GM18909 (cell line): ENCODE results near the gene MAOB.
"Not testable (repeated sequence)": the region's sequence is repeated elsewhere in the genome, so short reads cannot be mapped to it uniquely, and the experiment has no call there.

Experiments used
- ATAC-seq: cut with Tn5 transposase; IDR thresholded peaks from one replicate; pipeline ENCODE4 v1.9.1; 2021; ENCODE audit warnings: mild to moderate bottlenecking; ENCODE audit not compliant: unreplicated experiment, poor library complexity

MAOB gene

DNA sequence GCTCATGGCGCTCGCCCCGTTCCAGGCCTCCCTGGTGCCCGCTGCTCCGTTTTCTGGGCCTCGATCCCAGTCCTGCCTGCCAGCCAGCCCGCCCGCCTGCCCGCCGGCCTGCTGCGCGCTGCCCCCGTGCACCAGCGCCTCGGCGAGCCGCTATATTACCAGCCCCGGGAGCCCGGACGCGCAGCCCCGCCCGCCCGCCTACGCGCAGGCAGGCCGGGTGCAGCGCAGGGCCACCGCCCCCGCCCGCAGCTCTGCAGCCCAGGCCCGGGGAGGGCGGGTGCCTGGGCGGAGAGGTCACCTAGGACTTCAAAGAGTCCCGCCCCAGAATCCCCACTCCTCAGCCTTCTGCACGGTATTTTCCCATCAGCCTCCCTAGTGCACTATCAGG, at the start of gene MAOB:
TSS of gene MAOB (minus strand) at position 157 of the 388 bp plus-strand sequence. CDS start at position 6, 151 bp downstream.
- ATAC-seq = no peak

DNA sequence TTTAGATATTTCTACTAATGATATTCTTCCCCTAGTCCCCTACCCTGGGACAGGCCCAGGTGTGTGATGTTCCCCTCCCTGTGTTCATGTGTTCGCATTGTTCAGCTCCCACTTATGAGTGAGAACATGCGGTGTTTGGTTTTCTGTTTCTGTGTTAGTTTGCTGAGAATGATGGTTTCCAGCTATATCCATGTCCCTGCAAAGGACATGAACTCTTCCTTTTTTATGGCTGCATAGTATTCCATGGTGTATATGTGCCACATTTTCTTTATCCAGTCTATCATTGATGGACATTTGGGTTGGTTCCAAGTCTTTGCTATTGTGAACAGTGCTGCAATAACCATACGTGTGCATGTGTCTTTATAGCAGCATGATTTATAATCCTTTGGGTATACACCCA, 39.8 kb upstream of the MAOB start:
- ATAC-seq = not testable (repeated sequence)

DNA sequence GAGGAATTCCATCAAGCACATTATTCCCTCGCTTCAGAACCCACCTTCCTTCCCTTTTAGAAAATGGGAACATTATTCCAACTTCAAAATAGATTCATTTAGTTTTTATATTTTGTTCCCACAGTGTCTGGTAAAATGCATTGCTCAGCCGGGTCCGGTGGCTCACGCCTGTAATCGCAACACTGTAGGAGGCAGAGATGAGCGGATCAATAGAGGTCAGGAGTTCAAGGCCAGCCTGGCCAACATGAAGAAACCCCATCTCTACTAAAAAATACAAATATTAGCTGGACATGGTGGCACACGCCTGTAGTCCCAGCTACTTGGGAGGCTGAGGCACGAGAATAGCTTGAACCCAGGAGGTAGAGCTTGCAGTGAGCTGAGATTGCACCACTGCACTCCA, 28.5 kb upstream of the MAOB start:
- not testable (repeated sequence) for ATAC-seq

DNA sequence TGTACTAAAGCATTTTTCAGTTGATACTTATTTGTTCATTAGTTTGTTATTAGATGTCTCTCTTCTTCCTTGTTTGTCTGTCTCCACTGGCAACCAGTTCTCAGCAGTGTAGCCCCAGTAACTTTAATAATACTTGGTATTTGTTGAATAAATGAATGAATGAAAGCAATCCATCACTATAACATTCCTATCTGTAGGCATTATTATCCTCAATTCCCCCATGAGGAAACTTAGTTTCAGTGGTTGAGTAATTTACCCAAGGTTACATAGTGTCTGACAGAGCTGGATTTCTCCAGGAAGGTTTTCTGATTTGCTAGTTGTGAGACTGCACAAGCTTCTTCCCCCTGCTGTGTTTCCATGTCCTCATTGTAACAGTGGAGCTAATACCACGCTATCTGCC, 27.8 kb upstream of the MAOB start:
- no peak for ATAC-seq

DNA sequence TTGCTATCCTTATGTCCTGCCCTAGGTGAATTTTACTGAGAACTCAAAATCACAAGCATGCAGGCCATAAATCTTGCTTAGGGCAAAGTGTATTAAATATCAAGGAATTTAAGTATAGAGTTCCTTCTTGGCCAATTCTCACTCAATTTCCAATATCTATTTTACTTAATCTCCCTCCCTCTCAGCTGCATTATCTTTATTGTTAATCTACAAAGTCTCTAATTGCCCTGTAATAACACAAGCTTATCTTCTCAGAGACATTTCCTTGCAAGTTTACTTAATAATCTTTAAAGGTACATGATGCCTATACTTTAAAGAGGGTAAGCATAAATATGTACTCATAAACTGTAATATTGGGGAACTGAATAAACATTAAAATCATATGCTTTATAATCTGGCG, 26.9 kb upstream of the MAOB start:
- ATAC-seq = no peak

DNA sequence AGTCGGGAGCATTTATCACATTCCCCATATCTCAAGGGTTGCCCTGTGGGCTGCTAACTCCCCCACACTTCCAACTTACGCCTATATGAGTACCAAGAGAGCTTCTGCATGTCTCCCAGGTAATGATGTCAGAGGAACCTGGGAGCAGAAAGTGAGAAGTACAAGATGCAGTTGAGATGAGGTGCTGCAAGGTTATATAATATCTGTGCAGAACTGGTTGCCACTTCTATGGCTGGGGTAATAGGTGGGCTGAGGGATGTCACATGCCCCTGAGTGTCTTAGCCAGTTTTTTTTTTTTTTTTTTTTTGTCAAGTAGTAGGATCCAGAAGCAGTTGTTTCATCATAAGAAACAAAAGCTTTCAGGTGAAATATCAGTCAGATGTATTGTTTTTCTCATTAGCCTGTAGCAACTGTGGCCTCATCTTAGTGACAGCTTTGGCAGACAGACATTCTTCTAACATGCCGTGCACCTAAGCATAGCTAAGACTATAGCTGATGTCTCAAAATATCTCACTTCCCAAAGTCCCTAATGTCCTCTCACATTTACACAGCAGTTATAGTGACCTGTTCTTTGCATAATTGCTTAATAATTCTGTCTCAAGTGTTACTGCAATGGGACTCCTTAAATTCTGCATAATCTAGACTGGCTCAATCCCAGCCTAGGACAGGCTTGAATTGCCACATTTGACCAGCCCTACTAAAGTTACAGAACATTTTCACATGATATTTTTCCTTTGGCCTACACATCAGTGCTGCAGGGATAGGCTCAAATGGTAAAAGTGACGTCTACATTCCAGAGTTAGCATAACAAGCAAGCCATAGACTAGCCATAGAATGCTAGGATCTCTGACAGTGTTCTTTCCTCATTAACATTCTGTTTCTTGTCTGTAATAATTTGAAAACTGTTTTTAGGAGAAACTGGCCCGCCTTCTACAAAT, 17.9 kb upstream of the MAOB start:
- no peak for ATAC-seq

DNA sequence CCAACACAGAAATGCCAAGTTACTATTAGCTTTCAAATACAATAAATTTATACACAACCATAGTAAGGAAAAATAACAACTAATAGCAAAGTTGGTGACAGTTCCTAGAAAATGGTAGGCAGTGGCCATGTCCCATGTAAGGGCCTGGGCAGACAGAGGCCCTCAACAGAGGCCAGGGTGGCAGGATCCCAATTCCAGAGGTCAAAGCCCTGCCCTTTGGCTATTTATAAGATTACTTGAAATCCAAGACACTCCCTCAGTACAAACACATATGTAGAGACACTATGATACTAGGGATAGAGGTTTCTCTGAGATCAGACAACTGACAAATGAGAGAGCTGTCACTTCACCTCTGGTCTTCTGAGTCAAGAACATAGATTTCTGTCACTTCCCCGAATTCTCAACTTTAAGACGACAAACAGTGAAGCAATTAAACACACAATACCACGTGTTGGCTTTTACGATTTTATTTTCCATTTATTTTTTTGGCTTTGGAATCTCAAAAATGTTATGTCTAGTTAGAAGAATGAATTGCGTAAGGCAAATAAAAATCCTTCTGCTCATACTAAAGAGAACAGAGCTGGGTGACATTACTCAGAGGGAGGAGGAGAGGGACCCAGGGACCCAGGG, 16.3 kb upstream of the MAOB start:
- ATAC-seq = no peak

DNA sequence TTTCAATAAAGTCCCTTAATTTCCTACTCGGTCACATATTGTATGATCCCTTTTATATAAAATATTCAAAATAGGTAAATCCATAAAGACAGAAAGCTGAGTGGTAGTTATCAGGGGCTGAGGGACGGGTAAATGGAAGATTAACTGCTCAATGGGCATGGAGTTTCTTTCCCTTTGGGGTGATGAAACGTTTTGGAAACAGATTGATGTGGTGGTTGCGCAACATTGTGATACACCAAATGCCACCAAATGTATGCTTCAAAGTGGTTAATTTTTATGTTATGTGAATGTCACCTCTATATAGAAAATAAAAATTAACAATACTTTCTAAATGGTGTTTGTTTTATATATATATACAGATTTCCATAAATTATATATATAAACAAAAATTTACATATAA, 15.0 kb upstream of the MAOB start:
- ATAC-seq = no peak

DNA sequence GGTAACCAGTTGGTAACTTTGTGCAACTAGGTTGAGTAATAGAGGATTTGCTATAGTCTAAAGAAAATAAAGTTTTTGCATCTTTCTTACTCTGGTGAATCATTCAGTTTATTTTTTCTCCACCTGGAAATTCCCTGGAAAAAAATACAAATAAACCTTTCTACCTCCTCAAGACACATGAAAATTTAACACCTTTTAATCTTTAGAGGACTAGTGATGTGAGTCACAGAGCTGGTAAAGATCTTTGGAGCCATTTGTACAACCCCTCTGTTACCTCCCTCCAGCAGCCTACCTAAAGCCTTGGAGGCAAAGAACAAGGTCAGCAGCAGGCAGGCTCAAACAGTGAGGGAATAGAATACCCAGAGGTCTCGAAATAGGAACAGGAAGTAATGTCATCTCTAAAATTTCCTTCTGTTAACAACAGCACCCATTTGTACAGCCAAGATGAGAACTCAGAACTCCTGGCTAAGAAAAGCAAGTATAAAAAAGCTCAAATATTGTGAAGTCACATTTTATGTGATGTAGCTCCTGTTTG, 10.2 kb upstream of the MAOB start:
- no peak for ATAC-seq

DNA sequence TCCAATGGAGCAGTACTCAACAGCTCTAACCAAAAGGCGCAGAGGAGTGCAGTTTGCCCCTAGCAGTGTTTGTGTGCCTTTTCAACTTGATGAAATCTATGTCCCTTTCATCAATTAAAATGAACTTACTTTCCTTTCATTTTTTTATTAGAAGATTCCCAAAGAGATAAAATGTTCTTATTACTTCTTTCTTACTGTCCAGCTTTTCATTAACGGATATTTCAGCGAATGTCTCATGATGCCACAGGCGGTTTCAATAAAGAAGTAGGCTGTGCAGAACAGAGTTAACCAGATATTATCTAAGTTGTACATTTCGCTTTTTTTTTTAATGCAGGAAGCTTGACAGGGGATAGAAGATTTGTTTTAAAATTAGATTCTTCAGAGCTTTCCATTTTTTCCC, 3.4 kb upstream of the MAOB start:
- no peak for ATAC-seq

DNA sequence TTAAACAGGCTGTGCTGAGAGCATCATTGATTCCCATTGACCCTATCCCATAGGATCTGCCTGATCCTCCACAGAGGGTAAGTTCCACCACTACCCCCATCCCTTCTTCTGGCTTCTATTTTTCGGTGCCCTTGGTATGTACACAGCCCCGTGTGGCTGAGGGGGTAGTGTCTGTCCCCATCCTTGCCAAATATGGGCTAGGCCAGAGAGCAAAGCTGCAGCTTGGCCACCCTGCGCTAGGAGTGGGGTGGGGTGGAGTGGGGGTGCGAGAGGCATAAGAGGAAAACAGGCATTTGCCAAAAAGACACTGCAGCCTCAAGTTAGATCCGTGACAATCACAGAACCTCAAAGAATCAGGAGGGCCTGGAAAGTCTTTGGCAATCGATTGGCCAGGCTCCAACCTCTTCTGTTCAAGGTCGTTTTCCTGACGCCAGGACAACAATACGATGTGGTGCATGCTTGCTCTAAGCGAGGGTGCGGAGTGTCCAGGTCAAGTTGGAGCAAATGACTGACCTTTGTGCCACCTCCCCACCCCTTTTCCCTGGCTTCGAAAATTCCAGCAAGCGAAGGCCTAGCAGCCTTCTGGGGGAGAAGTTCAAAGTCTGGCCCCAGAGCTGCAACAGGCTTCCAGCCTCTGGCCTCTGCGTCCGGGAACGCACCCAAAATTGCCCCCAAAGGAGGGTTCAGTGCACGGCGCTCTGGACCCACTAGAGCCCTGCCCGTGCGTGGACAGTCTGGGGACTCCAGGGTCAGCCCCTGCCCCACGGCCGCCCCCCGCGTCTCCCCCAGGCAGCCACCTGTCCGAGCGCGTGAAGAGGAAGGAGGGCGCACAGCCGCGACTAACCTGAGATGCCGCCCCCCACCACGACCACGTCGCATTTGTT, 598 bp downstream of the MAOB start:
- no peak for ATAC-seq

DNA sequence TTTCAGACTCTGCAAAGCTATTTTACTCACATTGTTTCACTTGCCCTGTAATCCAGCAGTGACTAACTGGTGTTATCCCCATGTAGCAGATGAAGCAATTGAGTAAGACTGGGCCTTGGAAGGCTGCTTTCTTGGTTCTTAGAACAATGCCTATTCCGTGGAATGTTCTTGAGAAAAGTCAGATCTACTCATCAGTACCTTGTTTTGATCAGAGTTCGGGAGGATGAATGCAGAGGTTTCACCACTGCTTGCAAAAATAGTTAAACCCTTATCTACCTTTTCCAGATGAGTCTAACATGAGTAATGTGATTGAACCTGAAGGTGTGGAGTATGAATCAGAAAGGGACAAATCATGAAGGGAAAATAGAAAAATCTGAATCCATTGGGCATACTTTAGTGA, 1.8 kb downstream of the MAOB start:
- no peak for ATAC-seq

DNA sequence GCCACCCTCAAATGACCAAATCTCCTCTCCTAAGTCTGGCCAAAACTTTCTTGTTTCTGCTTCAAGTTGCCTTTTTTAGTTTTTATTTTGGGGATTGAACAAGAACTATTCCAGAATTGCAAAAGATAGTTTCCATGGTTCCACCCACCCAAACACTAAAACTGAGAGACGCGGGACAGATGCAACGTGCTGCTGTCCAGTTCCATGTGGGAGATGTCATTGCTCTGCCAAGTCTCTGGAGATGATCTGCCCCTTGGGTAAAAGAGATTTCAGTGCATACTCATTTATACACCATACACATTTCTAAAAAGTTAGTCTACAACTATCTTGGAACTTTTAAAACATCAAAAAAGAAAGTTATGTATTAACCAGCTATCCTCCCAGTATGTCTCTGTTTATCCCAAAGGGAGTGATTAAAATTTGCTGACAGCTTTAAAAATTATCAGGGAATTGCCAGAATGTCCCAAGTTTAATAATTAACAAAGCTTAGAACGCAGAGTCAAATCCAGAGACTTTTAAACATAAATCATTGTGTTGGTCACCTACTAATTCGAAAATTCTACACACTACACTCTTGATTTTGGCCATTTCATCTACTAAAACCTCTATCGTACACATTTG, 3.2 kb downstream of the MAOB start:
- ATAC-seq = no peak

DNA sequence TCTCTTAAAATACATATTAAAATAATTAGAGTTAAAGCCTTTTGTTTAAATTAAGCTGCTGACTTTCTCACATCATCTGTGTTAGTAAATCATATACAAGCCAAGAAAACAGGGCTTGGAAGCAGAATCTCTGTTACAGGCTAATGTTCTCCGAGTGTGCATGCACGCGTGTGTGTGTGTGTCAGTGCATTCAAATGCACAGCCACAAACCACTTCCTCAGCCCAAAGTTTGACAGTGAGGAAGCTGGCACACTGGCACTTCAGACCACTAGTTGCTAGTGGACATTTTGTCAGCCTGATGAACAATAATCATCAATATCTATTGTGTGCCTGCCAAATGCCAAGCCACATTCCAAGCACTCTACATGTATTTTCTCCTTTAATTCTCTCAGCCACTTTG, 5.6 kb downstream of the MAOB start:
- ATAC-seq = no peak

DNA sequence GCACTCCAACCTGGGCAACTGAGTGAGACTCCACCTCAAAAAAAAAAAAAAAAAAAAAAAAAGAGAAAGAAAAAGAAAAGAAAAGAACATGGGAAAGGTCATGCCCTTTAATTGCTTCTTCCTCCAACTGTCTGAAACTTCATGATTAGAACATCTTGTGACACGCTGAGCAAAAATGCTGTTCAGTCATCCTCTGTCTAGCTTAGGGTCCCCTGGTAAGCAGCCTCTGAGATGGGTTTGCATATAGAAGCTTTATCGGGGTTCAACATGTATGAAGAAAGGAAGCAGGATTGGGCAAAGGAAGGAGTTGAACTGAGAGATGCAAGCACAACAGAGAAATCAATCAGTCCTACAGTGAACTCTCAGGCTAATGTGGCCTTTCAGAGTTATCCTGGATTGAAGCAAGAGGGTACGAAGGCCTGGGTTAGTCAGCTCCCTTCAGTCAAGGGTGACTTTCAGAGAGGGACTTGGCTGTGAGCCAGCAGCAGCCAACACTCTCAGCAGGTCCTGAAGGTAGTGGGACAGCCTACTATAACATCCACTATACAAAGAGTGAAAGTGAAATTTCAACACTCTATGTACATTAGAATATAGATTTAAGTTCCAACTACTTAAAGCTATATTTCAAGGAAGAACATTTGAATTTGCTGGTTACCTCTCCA, 11.4 kb downstream of the MAOB start:
- ATAC-seq = no peak

DNA sequence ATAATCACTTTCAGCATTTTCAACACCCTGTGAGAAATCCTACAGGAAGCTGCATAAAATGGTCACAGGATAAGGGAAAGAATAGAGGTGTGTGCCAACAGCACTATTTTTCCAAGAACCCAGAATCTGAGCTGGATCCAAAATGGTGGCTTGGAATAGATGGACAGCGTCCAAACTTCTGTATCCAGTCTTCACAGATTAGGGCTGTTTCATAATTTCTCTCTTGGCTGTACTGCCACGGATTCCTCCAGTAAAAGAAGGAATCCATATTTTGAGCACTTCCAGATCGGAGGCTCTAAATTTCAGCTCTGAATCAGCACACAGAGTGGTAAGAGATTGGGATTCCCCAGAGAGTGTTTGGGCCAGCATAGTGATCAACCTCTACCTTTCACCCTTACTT, 12.2 kb downstream of the MAOB start:
- no peak for ATAC-seq

DNA sequence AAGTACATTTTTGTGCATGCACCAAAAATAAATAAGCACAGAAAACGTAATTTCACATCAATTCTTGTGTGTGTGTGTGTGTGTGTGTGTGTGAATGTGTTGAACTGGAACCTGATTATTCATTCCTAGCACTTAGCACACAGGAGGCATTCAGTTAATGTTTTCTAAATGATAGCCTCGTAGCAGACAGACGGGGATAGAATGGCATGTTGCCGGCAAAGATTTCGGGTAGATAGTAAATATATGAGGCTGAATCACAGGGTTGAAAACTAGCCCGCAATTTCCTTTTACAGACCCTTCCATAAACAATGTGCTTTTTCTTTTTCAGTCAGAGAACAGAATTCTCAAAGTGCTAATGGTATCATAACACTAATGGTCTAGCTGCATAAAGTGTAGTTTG, 13.5 kb downstream of the MAOB start:
- ATAC-seq = no peak

DNA sequence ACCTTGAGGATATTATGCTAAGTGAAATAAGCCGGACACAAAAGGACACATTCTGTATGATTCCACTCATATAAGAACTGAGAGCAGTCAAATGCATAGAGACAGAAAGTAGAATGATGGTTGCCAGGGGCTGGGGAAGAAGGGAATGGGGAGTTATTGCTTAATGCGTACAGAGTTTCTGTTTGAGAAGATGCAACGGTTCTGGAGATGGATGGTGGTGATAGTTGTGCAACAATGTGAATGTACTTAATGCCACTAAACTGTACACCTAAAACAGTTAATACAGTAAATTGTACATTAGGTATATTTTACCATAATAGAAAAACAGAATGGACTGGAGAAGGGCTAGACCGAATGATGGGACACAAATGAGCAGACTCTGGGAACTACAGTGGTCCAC, 15.8 kb downstream of the MAOB start:
- no peak for ATAC-seq

DNA sequence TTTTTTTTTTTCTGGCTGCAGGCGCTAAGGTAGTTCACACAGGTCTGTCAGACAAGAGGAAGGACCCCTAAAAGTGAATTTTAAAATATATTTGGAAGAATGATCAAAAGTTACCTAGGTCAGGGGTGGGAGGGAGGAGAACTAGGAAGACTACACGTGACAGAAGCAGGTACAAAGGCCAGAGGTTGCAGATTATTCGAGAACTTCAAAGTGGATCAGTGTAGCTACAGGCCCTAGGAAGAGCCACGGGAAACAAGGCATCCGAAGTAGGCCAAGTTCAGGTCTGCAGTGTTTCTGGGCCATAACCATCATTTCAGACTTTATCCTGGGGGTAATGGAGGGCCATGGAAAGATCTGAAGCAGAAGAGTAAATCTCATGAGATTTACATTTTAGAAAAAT, 16.5 kb downstream of the MAOB start:
- ATAC-seq = no peak

DNA sequence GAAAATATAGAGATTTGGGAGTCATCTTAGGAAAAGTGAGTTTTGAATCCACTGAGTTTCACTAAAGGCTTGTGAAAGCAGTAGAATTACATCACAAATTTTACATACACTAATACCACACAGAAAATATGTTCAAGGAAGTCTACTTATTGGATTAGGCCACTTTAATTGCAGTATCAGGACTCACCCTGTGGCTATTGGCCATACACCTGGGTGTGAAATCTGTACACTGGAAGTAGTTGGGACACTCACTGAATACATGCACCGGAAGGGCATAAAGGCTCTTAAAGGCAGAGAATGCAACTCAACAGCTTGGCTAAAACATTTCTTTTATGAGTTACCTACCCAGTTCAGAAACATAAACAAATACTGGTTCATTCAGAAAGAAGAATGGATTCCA, 19.8 kb downstream of the MAOB start:
- no peak for ATAC-seq
